HG03442 (cell line): ENCODE measurements around the gene NME4.
"Not testable (repeated sequence)": the region's sequence is repeated elsewhere in the genome, so short reads cannot be mapped to it uniquely, and the experiment has no call there.

Experiments
- ATAC-seq: cut with Tn5 transposase; IDR thresholded peaks from one replicate; pipeline ENCODE4 v1.9.1; 2021; ENCODE audit warnings: mild to moderate bottlenecking, moderate library complexity; ENCODE audit not compliant: unreplicated experiment

Gene NME4

DNA sequence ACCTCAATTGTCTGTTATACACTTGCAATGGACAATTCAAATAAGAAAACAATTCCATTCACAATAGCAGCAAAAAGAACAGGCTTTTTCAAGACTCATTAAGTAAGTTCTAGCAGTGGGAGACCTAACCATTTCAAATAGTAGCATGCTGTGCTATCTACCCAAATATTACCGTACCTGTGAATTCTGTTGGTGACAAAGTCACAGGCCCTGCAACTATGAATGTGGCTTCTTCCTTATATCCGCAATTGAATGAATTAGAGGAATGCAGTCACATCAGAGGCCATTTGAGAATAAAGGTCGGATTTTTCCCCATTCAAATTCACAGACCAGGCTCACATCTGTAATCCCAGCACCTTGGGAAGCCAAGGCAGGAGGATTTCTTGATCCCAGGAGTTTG lies 800 bp upstream of the NME4 start:
- no peak for ATAC-seq

DNA sequence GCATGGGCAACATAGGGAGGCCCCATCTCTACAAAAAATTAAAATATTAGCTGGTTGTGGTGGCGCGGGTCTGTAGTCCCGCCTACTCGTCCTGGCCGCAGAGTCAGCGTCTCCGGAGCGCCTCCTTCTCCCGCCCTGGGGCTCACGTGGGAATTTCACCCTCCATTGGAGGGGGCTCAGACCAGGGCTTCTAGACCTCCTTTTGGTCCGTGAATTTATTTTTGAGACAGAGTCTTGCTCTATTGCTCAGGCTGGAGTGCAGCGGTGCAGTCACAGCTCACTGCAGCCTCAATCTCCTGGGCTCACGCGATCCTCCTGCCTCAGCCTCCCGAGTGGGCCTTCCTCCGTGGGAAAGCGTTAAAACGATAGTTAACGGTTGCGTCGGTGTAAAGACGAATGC lies 394 bp upstream of the NME4 start:
- no peak for ATAC-seq

DNA sequence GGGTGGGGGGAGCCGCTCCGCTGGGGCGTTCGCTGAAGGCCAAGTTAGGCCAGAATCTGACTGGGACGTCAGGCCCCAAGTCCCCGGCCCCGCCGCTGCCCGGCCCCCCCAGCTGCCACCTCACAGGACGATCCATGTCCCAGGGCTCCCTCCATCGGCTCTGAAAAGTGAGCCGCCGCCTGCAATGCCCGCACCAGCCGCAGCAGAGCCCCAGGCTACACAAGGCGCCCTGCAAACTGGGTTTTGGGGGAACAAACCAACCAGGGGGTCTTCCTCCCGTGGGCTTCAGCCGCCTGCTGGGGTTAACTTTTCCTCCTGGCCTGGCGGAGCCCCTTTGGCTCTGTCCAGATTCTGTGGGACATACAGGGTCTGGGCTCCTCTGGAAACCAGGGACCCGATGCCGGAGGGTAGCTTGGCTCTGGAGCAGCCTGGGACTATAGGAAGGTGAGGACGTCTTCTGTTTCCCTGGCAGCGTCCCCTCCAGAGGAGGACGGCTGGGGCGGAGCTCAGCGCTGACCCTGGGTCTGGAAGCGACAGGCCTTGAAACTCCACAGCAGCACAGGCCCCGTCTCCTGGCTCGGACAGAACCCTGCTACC lies 835 bp downstream of the NME4 start:
- no peak for ATAC-seq

DNA sequence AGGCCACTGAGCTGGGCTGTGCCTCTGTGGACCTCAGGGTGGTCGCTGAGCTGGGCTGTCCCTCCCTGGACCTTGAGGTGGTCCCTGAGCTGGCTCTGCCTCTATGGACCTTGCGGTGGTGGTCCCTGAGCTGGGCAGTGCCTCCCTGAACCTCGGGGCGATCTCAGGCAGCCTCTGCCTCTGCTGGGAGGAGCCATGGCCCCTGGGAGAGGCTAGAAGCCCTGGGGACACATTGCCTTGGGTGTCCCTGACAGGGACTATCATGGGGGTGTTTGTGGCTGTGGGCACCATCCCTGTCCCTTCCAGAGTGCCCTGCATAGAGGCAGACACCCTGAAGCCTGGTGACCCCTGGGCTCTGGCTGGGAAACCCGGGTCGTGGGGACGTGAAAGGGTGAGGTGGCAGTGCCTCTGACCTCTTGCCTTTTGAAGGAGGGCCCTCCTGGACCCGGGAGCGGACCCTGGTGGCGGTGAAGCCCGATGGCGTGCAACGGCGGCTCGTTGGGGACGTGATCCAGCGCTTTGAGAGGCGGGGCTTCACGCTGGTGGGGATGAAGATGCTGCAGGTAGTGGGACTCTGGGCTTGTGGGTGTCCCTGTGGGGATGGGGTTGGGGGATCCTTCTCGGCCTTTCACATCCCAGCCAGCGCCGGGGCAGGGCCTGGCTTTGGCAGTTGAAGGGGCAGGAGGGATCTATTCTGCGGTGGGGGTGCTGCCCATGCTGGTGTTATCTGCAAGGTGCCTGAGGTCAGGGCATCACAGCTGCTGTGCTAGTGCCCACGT lies 1.8 kb downstream of the NME4 start:
- ATAC-seq = no peak

DNA sequence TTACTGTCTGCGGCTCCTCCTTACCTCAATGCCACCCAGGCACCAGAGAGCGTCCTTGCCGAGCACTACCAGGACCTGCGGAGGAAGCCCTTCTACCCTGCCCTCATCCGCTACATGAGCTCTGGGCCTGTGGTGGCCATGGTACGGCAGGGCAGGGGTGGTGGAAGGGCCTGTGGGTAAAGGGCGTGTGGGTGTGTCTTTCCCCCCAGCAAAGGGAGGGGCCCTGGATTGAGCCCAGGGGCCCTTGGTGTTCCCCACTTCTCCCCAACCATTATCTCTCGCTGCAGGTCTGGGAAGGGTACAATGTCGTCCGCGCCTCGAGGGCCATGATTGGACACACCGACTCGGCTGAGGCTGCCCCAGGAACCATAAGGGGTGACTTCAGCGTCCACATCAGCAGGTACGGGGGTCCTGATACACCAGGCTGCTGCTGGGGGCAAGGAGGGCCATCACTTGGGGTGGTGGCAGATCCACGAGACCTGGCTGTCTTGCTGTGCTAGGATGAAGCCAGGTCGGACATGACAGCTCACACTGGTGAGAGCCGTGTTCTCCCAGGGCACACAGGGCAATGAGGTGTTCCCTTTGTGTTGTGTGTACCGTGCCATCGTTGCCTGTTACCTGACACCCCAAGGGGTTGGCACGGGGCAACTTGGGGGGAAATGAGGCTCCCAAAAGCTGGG lies 2.5 kb downstream of the NME4 start:
- no peak for ATAC-seq

DNA sequence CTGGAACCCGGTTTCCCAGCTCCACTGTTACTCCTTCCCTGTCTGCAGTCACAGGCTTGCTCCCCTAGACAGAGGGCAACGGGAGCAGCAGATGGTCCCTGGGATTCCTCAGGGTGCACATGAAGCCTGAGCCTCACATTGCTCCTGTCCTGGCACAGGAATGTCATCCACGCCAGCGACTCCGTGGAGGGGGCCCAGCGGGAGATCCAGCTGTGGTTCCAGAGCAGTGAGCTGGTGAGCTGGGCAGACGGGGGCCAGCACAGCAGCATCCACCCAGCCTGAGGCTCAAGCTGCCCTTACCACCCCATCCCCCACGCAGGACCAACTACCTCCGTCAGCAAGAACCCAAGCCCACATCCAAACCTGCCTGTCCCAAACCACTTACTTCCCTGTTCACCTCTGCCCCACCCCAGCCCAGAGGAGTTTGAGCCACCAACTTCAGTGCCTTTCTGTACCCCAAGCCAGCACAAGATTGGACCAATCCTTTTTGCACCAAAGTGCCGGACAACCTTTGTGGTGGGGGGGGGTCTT lies 3.1 kb downstream of the NME4 start:
- no peak for ATAC-seq

DNA sequence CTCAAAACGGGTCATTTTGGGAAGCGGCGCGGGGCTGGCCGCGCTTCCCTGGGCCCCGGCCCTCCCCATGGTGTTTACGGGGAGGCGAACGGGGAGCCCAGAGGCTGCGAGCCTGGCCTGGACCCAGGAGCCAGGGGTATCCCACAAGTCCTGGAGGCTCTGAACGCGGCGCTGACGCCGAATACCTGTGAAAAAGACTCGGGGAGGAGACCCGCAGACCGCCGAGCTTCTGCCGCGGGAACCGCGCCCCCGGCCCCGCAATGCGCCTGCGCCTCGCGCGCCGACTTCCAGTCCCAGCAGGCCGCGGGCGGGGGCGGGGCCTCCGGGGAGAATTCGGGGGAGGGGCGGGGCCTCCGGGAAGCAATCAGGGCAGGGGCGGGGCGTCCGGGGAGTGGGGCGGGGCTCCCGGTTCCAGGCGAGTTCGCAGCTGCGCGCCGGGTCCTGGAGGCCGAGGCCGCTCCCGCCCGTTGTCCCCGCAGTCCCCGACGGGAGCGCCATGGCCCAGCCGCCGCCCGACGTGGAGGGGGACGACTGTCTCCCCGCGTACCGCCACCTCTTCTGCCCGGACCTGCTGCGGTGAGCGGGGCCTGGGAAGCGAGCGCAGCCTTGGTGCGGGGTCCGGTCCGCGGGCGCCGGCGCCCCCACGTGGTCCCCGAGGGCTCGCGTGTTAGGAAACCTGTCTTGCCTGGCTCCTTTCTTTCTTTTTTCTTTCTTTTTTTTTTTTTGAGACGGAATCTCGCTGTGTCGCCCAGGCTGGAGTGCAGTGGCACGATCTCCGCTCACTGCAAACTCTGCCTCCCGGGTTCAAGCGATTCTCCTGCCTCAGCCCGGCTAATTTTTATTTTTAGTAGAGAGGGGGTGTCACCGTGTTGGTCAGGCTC lies 4.7 kb downstream of the NME4 start, which contains the start of gene DECR2:
Gene DECR2 (plus strand): TSS at position 418 of the 881 bp plus-strand sequence. CDS start 79 bp downstream, at position 497.
- ATAC-seq = peak; percentile 57

DNA sequence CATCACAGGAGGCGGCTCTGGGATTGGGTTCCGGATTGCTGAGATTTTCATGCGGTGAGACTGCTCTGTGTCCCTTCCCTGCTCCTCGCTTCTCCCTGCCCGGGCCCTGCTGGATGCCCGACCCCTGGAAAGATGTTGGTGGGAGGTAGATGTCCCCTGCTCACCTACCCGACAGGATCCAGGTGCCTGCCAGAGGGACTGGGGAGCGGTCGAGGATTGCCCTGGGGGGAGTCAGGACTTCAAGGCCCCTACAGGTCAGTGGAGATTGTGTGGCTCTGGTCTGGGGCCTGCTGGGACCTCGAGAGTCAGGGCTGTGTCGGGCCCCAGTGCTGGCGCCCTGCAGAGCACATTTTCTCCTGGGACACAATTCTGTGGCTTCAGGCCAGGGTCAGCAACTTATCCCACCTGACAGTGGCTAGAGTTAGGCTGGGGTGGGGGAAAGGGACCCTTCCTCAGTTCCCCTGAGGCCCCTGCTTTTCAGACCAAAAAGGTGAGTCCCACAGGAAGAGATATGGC lies 8.0 kb downstream of the NME4 start:
- ATAC-seq = no peak

DNA sequence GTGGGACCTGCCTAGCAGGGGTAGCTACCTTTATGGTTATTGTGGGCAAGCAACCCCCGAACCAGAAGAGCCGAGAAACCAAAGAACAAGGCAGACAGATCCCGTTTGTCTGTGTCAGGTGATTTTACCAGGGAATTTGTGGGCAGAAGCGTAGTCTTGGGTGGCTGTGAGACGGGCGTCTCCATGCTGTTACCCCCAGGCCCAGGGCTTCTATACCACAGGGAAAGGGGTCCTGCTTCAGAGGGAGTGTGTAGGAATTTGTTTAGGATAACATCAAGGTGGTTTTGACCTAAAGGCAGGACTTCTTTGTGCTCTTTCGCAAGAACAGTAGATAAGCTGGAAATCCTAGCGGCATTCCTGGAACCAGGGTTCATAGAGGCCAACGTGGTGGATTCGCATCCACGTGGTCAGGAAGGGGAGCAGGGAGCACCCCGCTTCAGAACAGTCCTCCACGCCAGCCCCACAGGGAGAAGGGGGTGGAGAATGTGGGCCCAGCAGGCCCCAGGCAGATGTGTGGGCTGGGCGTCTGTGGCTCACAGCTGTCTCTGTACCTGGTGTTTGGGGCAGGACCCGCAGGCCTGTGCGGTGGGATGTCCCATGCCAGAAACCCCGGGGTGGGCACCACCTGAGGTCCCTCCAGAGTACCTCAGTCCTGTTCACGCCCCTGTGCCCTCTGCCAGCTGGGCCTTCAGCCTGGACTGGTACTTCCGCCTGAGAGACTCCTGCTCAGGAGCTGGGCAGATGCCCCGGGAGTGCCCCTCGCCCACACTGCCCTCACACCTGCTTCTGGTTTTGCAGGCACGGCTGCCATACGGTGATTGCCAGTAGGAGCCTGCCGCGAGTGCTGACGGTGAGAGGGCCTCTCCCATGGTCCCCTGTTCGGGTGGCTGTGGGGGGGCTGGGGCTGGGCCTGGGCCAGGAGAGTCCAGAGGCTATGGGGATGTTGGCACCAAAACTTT lies 8.8 kb downstream of the NME4 start:
- ATAC-seq = no peak

DNA sequence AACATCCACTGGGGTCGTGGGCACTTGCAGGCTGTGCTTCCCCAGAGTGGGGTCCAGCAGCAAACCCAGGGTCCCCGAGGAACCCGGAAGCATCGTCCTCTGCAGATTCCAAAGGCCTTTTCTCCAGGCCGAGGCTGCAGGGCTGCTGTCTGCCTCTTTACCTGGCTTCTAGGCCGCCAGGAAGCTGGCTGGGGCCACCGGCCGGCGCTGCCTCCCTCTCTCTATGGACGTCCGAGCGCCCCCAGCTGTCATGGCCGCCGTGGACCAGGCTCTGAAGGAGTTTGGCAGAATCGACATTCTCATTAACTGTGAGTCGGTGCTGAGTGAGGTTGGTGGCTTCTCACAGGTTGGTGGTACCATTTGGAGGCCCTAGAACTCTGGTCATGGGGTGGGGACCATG lies 10.3 kb downstream of the NME4 start:
- no peak for ATAC-seq

DNA sequence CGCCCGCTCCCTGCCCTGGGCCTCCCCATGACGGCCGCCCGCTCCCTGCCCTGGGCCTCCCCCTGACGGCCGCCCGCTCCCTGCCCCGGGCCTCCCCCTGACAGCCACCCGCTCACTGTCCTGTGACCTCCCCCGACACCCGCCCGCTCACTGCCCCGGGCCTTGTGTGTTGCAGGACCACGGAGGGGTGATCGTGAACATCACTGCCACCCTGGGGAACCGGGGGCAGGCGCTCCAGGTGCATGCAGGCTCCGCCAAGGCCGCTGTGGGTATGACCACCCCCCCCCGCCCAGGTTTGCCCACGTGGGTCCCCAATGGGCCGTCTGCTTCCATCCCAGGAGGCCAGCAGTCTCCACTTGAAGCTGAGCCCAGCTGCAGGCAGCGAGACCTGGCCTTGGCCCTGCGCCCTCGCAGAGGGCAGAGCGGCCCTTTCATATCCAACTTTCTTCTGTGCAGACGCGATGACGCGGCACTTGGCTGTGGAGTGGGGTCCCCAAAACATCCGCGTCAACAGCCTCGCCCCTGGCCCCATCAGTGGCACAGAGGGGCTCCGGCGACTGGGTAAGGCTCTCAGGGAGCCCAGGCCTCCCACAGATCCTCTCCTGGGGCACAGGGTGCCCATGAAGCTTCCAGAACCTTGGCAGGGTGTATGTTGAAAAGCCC lies 13.6 kb downstream of the NME4 start:
- ATAC-seq = no peak

DNA sequence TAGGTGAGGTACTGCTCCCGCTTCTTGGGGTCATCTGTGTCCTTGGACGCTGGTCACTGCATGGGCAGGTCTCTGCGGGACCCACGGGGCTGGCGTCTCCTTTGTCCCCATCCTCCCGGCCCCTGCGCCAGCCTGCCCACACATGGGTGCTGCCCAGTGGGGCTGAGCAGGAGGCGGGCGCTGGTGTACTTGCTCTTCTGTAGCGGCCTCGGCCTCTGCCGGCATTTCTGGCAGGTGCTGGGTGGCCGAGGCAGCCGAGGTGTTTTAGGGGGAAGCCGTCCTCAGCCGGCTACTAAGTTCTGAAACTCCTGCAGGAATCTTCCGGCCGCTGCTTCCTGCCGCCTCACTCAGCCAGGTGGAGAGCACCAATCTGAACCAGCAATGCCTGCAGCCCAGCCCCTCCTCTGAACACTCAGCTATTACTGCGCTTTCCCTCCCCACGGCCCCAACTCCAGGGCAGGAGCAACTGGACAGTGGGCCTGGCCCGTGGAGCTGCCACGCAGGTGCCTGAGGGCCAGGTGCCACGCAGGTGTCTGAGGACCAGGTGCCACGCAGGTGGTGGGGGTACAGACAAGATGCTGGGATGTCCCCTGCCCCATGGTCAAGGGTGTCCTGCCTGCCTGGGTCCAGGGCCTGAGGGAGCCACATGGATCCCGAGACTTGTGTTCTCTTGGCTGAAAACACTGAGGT lies 14.7 kb downstream of the NME4 start:
- no peak for ATAC-seq

DNA sequence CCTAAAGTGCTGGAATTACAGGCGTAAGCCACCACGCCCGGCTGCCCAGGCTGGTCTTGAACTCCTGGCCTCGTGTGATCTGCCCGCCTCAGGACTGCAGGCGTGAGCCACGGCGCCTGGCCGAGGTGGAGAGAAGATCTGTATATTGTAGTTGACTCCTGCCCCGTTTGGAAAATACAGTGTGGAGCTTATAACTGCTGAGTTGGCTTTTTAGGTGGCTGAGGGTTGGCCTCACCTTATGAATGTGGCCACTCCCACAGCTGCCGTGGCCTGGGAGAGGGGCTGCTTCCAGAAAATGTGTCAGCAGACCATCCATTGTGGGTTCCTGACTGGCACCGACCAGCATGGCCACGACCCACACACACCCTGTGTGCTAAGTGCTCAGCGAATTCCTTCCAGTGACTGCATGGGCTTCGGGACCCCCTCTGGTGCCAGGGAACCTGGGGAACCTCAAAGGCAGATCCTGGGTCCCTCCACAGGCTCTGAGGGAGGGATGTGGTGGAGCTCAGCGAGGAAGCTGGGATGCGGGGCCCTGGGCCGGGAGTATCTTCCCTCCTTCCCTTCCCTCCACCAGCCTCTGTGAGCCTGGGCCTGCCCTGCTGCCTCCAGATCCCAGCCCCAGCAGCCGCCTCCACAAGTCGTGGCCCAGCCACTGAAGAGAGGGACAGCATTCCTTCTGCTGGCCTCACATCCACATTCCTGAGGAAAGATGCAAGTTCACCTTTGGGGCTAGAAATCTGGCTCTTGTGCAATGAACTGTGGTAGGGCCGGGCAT lies 17.6 kb downstream of the NME4 start:
- no peak for ATAC-seq

DNA sequence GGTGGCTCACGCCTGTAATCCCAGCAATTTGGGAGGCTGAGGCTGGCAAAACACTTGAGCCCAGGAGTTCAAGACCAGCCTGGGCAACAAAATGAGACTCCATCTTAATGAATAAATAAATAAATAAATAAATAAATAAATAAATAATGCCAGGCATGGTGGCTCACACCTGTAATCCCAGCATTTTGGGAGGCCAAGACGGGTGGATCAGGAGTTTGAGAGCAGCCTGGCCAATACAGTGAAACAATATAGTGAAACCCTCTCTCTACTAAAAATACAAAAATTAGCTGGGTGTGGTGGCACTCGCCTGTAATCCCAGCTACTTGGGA lies 18.1 kb downstream of the NME4 start:
- not testable (repeated sequence) for ATAC-seq

DNA sequence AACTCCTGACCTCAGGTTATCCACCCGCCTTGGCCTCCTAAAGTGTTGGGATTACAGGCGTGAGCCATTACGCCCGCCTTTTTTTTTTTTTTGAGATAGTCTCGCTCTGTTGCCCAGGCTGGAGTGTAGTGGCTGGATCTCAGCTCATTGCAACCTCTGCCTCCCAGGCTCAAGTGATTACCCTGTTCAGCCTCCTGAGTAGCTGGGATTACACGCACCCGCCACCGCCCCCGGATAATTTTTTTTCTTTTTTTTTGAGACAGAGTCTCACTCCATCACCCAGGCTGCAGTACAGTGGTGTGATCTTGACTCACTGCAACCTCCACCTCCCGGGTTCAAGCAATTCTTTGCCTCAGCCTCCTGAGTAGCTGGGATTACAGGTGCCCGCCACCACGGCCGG lies 25.2 kb downstream of the NME4 start:
- not testable (repeated sequence) for ATAC-seq

DNA sequence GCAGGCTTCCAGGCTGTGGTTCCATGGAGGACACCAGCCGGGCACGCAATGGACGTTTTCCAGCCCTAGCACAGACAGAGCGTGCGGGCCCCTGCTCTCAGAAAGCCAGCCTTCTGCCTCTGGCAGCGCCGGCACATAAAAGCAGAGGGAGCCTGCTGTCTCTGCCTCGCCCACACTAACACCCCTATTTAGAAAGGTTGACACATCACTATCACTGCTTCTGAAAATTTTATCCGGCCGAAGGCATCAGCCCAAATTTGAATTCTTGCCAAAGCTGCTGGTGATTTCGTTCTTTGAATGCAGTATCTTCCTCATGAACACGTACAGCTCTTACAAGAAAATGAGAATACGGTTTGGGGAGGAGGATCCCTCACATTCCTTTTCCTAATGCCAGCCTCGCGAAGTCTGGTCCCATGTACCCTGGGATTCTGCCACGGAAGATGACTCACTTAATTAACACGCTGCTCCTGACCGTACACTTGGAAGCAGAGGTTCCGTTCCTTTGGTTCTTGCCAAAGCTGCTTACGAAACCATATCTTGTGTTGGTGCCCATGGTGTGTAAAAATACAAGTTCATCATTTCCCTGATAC lies 27.1 kb downstream of the NME4 start:
- ATAC-seq = no peak

DNA sequence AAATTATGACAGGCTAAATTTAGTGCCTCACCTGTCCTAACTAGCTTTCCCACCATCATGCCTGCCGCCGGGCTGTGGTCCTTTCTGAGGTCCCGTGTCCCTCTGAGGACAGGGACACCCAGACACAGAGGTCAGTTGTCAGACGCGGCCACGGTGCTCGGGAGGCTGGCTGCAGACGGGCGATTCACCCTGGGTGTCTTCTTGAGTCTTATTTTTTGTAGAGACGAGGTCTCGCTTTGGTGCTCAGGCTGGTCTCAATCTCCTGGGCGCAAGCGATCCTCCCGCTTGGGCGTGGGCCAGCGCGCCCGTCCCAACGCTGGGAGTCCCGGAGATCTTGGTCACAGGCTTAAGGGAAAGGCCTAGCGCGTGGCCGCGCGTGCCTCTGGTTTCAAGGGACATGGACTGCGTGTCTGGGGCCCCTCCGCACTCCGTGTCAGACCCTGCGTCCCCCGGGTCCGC lies 27.7 kb downstream of the NME4 start:
- no peak for ATAC-seq
